SK-N-SH treated with all-trans-retinoic acid at 6 μM for 48 hours (cell line): ENCODE data around the gene EDN1.

ENCODE experiments used
- ISL1 ChIP-seq: fragments of 250-450 bp; sonication (Bioruptor Pico); IDR thresholded peaks from 2 replicates; pipeline ENCODE4 v2.1.2; 2022; ENCODE audit warnings: mild to moderate bottlenecking, moderate library complexity
- ZNF565 ChIP-seq: fragments of 450-650 bp; formaldehyde crosslinking; conservative IDR thresholded peaks from 2 replicates; pipeline ENCODE4 v1.5.0; 2020; ENCODE audit warnings: low read depth, mild to moderate bottlenecking, moderate library complexity
- TF ChIP-seq, protein P1 (sequence below): fragments of 250-450 bp; sonication (Bioruptor Pico); IDR thresholded peaks from 2 replicates; pipeline ENCODE4 v1.8.0; 2020; ENCODE audit warnings: mild to moderate bottlenecking, moderate library complexity, borderline replicate concordance

DNA sequence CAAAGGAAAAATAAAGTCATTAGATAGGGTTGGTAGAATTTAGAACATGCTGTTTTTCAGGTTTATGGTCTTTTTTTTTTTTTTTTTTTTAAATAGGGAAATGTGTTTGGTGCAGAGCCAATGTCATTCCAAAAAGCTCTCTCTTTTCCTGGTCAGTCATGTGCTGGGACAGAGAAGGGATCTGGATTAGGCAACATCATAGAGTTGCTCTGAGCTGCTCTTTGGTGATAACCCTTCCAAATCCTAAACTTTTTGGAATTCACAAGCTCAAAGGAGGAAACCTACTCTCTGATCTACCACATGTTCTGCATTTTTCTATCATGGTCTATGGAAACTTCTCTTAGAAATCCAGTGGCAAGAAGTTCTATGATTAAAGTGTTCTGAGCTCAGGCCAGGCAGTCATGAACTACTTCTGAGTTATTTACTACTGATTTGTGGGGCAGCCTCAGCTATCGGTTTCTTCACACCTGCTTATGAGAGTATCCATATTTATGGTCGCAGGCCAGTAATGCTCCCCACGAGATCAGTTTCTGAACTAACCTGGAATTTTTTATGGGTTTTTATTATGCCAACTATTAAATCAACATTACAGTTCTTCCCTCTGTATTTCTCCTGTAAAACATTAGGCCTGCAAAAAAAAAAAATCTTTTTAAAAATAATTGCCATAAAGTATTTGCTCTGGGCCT, 4.8 kb downstream of the EDN1 start:
- TF ChIP-seq ZNF565 = no peak
- TF ChIP-seq, protein P1, sequence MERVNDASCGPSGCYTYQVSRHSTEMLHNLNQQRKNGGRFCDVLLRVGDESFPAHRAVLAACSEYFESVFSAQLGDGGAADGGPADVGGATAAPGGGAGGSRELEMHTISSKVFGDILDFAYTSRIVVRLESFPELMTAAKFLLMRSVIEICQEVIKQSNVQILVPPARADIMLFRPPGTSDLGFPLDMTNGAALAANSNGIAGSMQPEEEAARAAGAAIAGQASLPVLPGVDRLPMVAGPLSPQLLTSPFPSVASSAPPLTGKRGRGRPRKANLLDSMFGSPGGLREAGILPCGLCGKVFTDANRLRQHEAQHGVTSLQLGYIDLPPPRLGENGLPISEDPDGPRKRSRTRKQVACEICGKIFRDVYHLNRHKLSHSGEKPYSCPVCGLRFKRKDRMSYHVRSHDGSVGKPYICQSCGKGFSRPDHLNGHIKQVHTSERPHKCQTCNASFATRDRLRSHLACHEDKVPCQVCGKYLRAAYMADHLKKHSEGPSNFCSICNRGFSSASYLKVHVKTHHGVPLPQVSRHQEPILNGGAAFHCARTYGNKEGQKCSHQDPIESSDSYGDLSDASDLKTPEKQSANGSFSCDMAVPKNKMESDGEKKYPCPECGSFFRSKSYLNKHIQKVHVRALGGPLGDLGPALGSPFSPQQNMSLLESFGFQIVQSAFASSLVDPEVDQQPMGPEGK (CRISPR knock-in tag) = no peak
- TF ChIP-seq ISL1 (CRISPR knock-in tag) = no peak
